K562 treated with DMSO at 1 percent for 12 hours (cell line): ENCODE results near the gene ITGB3BP. TPM values are rescaled to one million over a fixed set of nuclear protein-coding genes. Genes with fewer than 3 reads are reported as not detected.

Source experiments
- total RNA-seq: library from RNA; unstranded; fragments of 300-600 nt; gene quantifications from 2 replicates; pipeline ENCODE4 v1.2.3, GENCODE V29; 2022; ENCODE audit not compliant: insufficient read depth

Gene ITGB3BP
- total RNA-seq: 45.7 and 78.5 TPM in 2 replicates

GRCh38 chr1:63522891-63523728 lies at the start of gene ITGB3BP, which contains the start of gene EFCAB7:
ITGB3BP (minus strand) TSS chr1:63523225; CDS start chr1:63523133, 92 bp downstream.
EFCAB7 (plus strand) TSS chr1:63523525; CDS start chr1:63525573, 2,048 bp downstream.

Other genes with a start within 250 kb of the ITGB3BP start
- 3.2 and 3.4 TPM in 2 replicates for gene FOXD3, start 200.7 kb downstream of the ITGB3BP start, total RNA-seq
- 7.7 and 12.6 TPM in 2 replicates for gene ALG6, start 155.6 kb downstream of the ITGB3BP start, total RNA-seq
- gene EFCAB7, start 300 bp upstream of the ITGB3BP start, total RNA-seq: 3.3 and 3.8 TPM in 2 replicates
- gene PGM1, start 70.2 kb upstream of the ITGB3BP start, total RNA-seq: not detected in 2 replicates